ENCODE measurements around the gene DSCAM. TPM values are rescaled to one million over a fixed set of nuclear protein-coding genes. Genes with fewer than 3 reads are reported as not detected.

The DSCAM gene
- total RNA-seq, 2 donors from 2014 or later: 18.5 to 25.5 TPM

- H3K36me3 Mint-ChIP-seq (ENCODE audit: low read depth): peaks cover 57% of the 10 kb centered on the region
- H3K9me3 Mint-ChIP-seq: peaks cover 17% of the 10 kb centered on the region
- Histone ChIP-seq H3K36me3 (ENCODE audit: control insufficient read depth, insufficient read depth, low read length) (peaks cover 36% of the 10 kb centered on the region), H3K27me3 (ENCODE audit: control insufficient read depth, insufficient read depth, low read length, poor library complexity, severe bottlenecking) (no peaks in the 10 kb centered on the region), H3K27ac (ENCODE audit: low read depth, low read length) (no peak overlapping the region), H3K4me3 (ENCODE audit: low read length) (no peak overlapping the region), H3K9me3 (ENCODE audit: control insufficient read depth, low read length) (peaks cover 7% of the 10 kb centered on the region), H3K9ac (ENCODE audit: extremely low read depth, low read length, poor library complexity, severe bottlenecking) (no peak overlapping the region), H3K4me1 (ENCODE audit: control insufficient read depth, insufficient read depth, low read length) (no peaks in the 10 kb centered on the region)
- H3K4me1 Mint-ChIP-seq: no peaks in the 10 kb centered on the region
- no peak for TF ChIP-seq CTCF (conservative IDR thresholded peaks at IDR 0.05)
- H3K27ac Mint-ChIP-seq: no peak overlapping the region
- DNase-seq: no peak
- H3K27me3 Mint-ChIP-seq (ENCODE audit: insufficient read depth): no peaks in the 10 kb centered on the region
- WGBS, 2 experiments (ENCODE audit: insufficient coverage in 1 of 2, insufficient read length in 1 of 2): 93 to 100% methylated on average over 2 to 3 of the region's 3 CpGs
- H3K4me3 Mint-ChIP-seq: no peak overlapping the region
Observed at GRCh38 chr21:40242586-40243265, 604.2 kb downstream of the DSCAM start.

- no peak for DNase-seq
Observed at GRCh38 chr21:40235528-40235927, 611.4 kb downstream of the DSCAM start.

GRCh38 chr21:40231979-40232378 lies 615.0 kb downstream of the DSCAM start:
- no peak overlapping the region for H3K9ac ChIP-seq (ENCODE audit: extremely low read depth, low read length, poor library complexity, severe bottlenecking)
- H3K4me3 ChIP-seq (ENCODE audit: low read length): no peak overlapping the region
- Mint-ChIP-seq H3K27ac (no peak overlapping the region), H3K9me3 (no peaks in the 10 kb centered on the region), H3K4me1 (peaks cover 11% of the 10 kb centered on the region), H3K4me3 (no peak overlapping the region), H3K27me3 (ENCODE audit: insufficient read depth) (no peaks in the 10 kb centered on the region), H3K36me3 (ENCODE audit: low read depth) (peaks cover 27% of the 10 kb centered on the region)
- H3K27me3 ChIP-seq (ENCODE audit: control insufficient read depth, insufficient read depth, low read length, poor library complexity, severe bottlenecking): no peaks in the 10 kb centered on the region
- H3K9me3 ChIP-seq (ENCODE audit: control insufficient read depth, low read length): no peaks in the 10 kb centered on the region
- peaks cover 40% of the 10 kb centered on the region for H3K36me3 ChIP-seq (ENCODE audit: control insufficient read depth, insufficient read depth, low read length)
- DNase-seq: no peak
- no peak for TF ChIP-seq CTCF (conservative IDR thresholded peaks at IDR 0.05)
- 95 to 100% methylated on average over 1 to 2 of the region's 2 CpGs for WGBS, 2 experiments (ENCODE audit: insufficient coverage in 1 of 2, insufficient read length in 1 of 2)
- no peak overlapping the region for H3K27ac ChIP-seq (ENCODE audit: low read depth, low read length)
- peaks cover 2% of the 10 kb centered on the region for H3K4me1 ChIP-seq (ENCODE audit: control insufficient read depth, insufficient read depth, low read length)

More at GRCh38 chr21:40235528-40235927, 611.4 kb downstream of the DSCAM start:
- 75 to 94% methylated on average over 3 to 5 of the region's 5 CpGs for WGBS, 2 experiments (ENCODE audit: insufficient coverage in 1 of 2, insufficient read length in 1 of 2)
- H3K27ac Mint-ChIP-seq: no peak overlapping the region
- Histone ChIP-seq H3K27me3 (ENCODE audit: control insufficient read depth, insufficient read depth, low read length, poor library complexity, severe bottlenecking) (no peaks in the 10 kb centered on the region), H3K9me3 (ENCODE audit: control insufficient read depth, low read length) (no peaks in the 10 kb centered on the region), H3K36me3 (ENCODE audit: control insufficient read depth, insufficient read depth, low read length) (peaks cover 48% of the 10 kb centered on the region), H3K27ac (ENCODE audit: low read depth, low read length) (no peak overlapping the region), H3K9ac (ENCODE audit: extremely low read depth, low read length, poor library complexity, severe bottlenecking) (no peak overlapping the region), H3K4me3 (ENCODE audit: low read length) (no peak overlapping the region), H3K4me1 (ENCODE audit: control insufficient read depth, insufficient read depth, low read length) (no peaks in the 10 kb centered on the region)
- TF ChIP-seq CTCF (conservative IDR thresholded peaks at IDR 0.05): no peak
- no peaks in the 10 kb centered on the region for H3K27me3 Mint-ChIP-seq (ENCODE audit: insufficient read depth)
- H3K4me3 Mint-ChIP-seq: no peak overlapping the region
- peaks cover 41% of the 10 kb centered on the region for H3K36me3 Mint-ChIP-seq (ENCODE audit: low read depth)
- H3K9me3 Mint-ChIP-seq: peaks cover 2% of the 10 kb centered on the region
- no peaks in the 10 kb centered on the region for H3K4me1 Mint-ChIP-seq

Measured in endodermal cell (in vitro differentiated cells).